ENCODE data around the gene CLBA1. TPM values are rescaled to one million over a fixed set of nuclear protein-coding genes. Genes with fewer than 3 reads are reported as not detected.
"Not testable (repeated sequence)": the region's sequence is repeated elsewhere in the genome, so short reads cannot be mapped to it uniquely, and the experiment has no call there.

CLBA1 gene
- total RNA-seq, 2 experiments from 2014 or later = 0.40 to 0.43 TPM

DNA sequence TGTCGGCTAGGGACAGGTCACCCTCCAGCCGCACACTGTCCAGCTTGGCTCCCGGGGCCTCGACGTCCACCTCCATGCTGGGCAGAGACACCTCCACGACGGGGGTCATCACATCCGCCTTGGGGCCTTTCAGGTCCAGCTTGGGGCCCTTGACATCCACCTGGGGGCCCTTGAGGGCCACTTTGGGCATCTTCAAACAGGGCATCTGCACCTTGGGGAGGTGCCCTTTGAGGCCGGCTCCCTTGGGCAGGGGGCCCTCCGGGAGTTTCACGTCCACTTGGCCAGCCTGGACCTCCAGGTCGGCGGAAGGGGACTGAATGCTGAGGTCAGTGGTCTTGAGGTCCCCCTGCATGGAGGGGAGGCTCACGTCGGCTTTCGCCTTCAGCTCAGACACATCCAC lies 43.0 kb upstream of the CLBA1 start:
- no peak overlapping the region for H3K27ac Mint-ChIP-seq
- H3K36me3 Mint-ChIP-seq (ENCODE audit: low read depth) = no peaks in the 10 kb centered on the region
- no peak for DNase-seq
- CTCF ChIA-PET = no interaction called here
- H3K4me1 Mint-ChIP-seq (ENCODE audit: low read depth) = no peaks in the 10 kb centered on the region
- no peak overlapping the region for H3K4me3 Mint-ChIP-seq
- intact Hi-C loops (cut with micrococcal nuclease) = no loop called here
- no peaks in the 10 kb centered on the region for H3K9me3 Mint-ChIP-seq
- peaks cover 10% of the 10 kb centered on the region for H3K27me3 Mint-ChIP-seq (ENCODE audit: low read depth)

DNA sequence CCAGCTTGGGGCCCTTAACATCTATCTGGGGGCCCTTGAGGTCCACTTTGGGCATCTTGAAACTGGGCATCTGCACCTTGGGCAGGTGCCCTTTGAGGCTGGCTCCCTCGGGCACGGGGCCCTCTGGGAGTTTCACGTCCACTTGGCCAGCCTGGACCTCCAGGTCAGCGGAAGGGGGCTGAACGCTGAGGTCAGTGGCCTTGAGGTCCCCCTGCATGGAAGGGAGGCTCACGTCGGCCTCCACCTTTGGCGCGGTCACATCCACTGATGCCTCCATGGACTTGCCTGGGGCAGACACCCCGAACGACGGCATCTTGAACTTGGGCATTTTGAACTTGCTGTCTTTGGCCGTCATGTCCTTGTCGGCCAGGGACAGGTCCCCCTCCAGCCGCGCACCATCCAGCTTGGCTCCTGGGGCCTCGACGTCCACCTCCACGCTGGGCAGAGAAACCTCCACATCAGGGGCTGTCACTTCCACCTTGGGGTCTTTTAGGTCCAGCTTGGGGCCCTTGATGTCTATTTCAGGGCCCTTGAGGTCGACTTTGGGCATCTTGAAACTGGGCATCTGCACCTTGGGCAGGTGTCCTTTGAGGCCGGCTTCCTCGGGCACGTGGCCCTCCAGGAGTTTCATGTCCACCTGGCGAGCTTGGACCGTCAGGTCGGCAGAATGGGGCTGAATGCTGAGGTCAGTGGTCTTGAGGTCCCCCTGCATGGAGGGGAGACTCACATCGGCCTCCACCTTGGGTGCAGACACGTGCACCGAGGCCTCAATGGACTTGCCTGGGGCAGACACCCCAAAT lies 42.2 kb upstream of the CLBA1 start:
- H3K9me3 Mint-ChIP-seq; H3K4me1 Mint-ChIP-seq (ENCODE audit: low read depth); intact Hi-C loops (cut with micrococcal nuclease); H3K27me3 Mint-ChIP-seq (ENCODE audit: low read depth); H3K36me3 Mint-ChIP-seq (ENCODE audit: low read depth); CTCF ChIA-PET; DNase-seq; H3K4me3 Mint-ChIP-seq; H3K27ac Mint-ChIP-seq: not testable (repeated sequence)

DNA sequence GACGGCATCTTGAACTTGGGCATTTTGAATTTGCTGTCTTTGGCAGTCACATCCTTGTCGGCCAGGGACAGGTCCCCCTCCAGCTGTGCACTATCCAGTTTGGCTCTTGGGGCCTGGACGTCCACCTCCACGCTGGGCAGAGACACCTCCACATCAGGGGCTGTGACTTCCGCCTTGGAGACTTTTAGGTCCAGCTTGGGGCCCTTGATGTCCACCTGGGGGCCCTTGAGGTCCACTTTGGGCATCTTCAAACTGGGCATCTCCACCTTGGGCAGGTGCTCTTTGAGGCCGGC lies 41.6 kb upstream of the CLBA1 start:
- H3K9me3 Mint-ChIP-seq; CTCF ChIA-PET; H3K27ac Mint-ChIP-seq; DNase-seq; H3K4me1 Mint-ChIP-seq (ENCODE audit: low read depth); H3K36me3 Mint-ChIP-seq (ENCODE audit: low read depth); intact Hi-C loops (cut with micrococcal nuclease); H3K27me3 Mint-ChIP-seq (ENCODE audit: low read depth); H3K4me3 Mint-ChIP-seq: not testable (repeated sequence)

DNA sequence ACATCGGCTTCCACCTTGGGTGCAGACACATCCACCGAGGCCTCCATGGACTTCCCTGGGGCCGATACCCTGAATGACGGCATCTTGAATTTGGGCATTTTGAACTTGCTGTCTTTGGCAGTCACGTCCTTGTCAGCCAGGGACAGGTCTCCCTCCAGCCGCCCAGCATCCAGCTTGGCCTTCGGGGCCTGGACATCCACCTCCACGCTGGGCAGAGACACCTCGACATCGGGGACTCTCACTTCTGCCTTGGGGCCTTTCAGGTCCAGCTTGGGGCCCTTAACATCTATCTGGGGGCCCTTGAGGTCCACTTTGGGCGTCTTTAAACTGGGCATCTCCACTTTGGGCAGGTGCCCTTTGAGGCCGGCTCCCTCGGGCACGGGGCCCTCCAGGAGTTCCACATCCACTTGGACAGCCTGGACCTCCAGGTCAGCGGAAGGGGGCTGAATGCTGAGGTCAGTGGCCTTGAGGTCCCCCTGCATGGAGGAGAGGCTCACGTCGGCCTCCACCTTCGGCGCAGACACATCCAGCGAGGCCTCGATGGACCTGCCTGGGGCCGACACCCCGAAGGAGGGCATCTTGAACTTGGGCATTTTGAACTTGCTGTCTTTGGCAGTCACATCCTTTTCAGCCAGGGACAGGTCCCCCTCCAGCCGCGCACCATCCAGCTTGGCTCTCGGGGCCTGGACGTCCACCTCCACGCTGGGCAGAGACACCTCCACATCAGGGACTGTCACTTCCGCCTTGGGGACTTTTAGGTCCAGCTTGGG lies 41.0 kb upstream of the CLBA1 start:
- intact Hi-C loops (cut with micrococcal nuclease); CTCF ChIA-PET; H3K9me3 Mint-ChIP-seq; DNase-seq; H3K27ac Mint-ChIP-seq; H3K4me1 Mint-ChIP-seq (ENCODE audit: low read depth); H3K4me3 Mint-ChIP-seq; H3K36me3 Mint-ChIP-seq (ENCODE audit: low read depth); H3K27me3 Mint-ChIP-seq (ENCODE audit: low read depth): not testable (repeated sequence)

DNA sequence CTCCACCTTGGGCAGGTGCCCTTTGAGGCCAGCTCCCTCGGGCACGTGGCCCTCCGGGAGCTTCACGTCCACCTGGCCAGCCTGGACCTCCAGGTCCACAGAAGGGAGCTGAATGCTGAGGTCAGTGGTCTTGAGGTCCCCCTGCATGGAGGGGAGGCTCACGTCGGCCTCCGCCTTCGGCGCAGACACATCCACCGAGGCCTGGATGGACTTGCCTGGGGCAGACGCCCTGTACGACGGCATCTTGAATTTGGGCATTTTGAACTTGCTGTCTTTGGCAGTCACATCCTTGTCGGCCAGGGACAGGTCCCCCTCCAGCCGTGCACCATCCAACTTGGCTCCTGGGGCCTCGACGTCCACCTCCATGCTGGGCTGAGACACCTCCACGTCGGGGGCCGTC lies 40.3 kb upstream of the CLBA1 start:
- intact Hi-C loops (cut with micrococcal nuclease); H3K9me3 Mint-ChIP-seq; DNase-seq; H3K27me3 Mint-ChIP-seq (ENCODE audit: low read depth); H3K4me3 Mint-ChIP-seq; H3K4me1 Mint-ChIP-seq (ENCODE audit: low read depth); CTCF ChIA-PET; H3K27ac Mint-ChIP-seq; H3K36me3 Mint-ChIP-seq (ENCODE audit: low read depth): not testable (repeated sequence)

DNA sequence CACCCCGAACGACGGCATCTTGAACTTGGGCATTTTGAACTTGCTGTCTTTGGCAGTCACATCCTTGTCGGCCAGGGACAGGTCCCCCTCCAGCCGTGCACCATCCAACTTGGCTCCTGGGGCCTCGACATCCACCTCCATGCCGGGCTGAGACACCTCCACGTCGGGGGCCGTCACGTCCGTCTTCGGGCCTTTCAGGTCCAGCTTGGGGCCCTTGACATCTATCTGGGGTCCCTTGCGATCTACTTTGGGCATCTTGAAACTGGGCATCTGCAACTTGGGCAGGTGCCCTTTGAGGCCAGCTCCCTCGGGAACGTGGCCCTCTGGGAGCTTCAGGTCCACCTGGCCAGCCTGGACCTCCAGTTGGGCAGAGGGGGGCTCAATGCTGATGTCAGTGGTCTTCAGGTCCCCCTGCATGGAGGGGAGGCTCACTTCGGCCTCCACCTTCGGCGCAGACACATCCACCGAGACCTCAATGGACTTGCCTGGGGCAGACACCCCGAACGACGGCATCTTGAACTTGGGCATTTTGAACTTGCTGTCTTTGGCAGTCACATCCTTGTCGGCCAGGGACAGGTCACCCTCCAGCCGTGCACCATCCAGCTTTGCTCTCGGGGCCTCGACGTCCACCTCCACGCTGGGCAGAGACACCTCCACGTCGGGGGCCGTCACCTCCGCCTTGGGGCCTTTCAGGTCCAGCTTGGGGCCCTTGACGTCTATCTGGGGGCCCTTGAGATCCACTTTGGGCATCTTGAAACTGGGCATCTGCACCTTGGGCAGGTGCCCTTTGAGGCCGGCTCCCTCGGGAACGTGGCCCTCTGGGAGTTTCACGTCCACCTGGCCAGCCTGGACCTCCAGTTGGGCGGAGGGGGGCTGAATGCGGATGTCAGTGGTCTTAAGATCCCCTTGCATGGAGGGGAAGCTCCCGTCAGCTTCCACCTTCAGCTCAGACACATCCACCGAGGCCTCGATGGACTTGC lies 39.3 kb upstream of the CLBA1 start:
- H3K4me1 Mint-ChIP-seq (ENCODE audit: low read depth); H3K36me3 Mint-ChIP-seq (ENCODE audit: low read depth); CTCF ChIA-PET; H3K27me3 Mint-ChIP-seq (ENCODE audit: low read depth); H3K27ac Mint-ChIP-seq; H3K9me3 Mint-ChIP-seq; H3K4me3 Mint-ChIP-seq; DNase-seq; intact Hi-C loops (cut with micrococcal nuclease): not testable (repeated sequence)

DNA sequence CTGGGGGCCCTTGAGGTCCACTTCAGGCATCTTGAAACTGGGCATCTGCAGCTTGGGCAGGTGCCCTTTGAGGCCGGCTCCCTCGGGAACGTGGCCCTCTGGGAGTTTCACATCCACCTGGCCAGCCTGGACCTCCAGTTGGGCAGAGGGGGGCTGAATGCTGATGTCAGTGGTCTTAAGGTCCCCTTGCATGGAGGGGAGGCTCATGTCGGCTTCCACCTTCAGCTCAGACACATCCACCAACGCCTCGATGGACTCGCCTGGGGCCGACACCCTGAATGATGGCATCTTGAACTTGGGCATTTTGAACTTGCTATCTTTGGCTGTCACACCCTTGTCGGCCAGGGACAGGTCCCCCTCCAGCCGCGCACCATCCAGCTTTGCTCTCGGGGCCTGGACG lies 38.4 kb upstream of the CLBA1 start:
- H3K4me3 Mint-ChIP-seq; DNase-seq; H3K27me3 Mint-ChIP-seq (ENCODE audit: low read depth); H3K27ac Mint-ChIP-seq; H3K4me1 Mint-ChIP-seq (ENCODE audit: low read depth); H3K9me3 Mint-ChIP-seq; CTCF ChIA-PET; H3K36me3 Mint-ChIP-seq (ENCODE audit: low read depth); intact Hi-C loops (cut with micrococcal nuclease): not testable (repeated sequence)

DNA sequence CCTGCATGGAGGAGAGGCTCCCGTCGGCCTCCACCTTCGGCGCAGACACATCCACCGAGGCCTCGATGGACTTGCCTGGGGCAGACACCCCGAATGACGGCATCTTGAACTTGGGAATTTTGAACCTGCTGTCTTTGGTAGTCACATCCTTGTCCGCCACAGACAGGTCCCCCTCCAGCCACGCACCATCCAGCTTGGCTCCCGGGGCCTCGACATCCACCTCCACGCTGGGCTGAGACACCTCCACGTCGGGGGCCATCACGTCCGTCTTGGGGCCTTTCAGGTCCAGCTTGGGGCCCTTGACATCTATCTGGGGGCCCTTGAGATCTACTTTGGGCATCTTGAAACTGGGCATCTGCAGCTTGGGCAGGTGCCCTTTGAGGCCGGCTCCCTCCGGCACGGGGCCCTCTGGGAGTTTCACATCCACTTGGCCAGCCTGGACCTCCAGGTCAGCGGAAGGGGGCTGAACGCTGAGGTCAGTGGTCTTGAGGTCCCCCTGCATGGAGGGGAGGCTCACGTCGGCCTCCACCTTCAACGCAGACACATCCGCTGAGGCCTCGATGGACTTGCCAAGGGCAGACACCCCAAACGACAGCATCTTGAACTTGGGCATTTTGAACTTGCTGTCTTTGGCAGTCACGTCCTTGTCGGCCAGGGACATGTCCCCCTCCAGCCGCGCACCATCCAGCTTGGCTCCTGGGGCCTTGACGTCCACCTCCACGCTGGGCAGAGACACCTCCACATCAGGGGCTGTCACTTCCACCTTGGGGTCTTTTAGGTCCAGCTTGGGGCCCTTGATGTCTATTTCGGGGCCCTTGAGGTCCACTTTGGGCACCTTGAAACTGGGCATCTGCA lies 37.5 kb upstream of the CLBA1 start:
- H3K4me3 Mint-ChIP-seq, CTCF ChIA-PET: not testable (repeated sequence)

DNA sequence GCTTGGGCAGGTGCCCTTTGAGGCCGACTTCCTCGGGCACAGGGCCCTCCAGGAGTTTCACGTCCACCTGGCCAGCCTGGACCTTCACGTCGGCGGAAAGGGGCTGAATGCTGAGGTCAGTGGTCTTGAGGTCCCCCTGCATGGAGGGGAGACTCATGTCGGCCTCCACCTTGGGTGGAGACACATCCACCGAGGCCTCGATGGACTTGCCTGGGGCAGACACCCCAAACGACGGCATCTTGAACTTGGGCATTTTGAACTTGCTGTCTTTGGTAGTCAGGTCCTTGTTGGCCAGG lies 36.9 kb upstream of the CLBA1 start:
- no peak overlapping the region for H3K4me3 Mint-ChIP-seq
- no peaks in the 10 kb centered on the region for H3K36me3 Mint-ChIP-seq (ENCODE audit: low read depth)
- intact Hi-C loops (cut with micrococcal nuclease) = no loop called here
- CTCF ChIA-PET = no interaction called here
- no peaks in the 10 kb centered on the region for H3K9me3 Mint-ChIP-seq
- no peaks in the 10 kb centered on the region for H3K27me3 Mint-ChIP-seq (ENCODE audit: low read depth)
- no peak for DNase-seq
- no peaks in the 10 kb centered on the region for H3K4me1 Mint-ChIP-seq (ENCODE audit: low read depth)
- no peak overlapping the region for H3K27ac Mint-ChIP-seq

More for the DNA sequence above, 37.5 kb upstream of the CLBA1 start:
- intact Hi-C loops (cut with micrococcal nuclease); H3K27me3 Mint-ChIP-seq (ENCODE audit: low read depth); H3K27ac Mint-ChIP-seq; DNase-seq; H3K36me3 Mint-ChIP-seq (ENCODE audit: low read depth); H3K4me1 Mint-ChIP-seq (ENCODE audit: low read depth); H3K9me3 Mint-ChIP-seq: not testable (repeated sequence)

DNA sequence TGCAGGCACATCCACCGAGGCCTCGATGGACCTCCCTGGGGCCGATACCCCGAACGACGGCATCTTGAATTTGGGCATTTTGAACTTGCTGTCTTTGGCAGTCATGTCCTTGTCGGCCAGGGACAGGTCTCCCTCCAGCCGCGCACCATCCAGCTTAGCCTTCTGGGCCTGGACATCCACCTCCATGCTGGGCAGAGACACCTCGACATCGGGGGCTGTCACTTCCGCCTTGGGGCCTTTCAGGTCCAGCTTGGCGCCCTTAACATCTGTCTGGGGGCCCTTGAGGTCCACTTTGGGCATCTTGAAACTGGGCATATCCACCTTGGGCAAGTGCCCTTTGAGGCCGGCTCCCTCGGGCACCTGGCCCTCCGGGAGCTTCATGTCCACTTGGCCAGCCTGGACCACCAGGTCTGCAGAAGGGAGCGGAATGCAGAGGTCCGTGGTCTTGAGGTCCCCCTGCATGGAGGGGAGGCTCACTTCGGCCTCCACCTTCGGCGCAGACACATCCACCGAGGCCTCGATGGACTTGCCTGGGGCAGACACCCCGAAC lies 36.1 kb upstream of the CLBA1 start:
- CTCF ChIA-PET; intact Hi-C loops (cut with micrococcal nuclease); H3K27me3 Mint-ChIP-seq (ENCODE audit: low read depth); H3K4me3 Mint-ChIP-seq; H3K27ac Mint-ChIP-seq; H3K4me1 Mint-ChIP-seq (ENCODE audit: low read depth); DNase-seq; H3K9me3 Mint-ChIP-seq; H3K36me3 Mint-ChIP-seq (ENCODE audit: low read depth): not testable (repeated sequence)

DNA sequence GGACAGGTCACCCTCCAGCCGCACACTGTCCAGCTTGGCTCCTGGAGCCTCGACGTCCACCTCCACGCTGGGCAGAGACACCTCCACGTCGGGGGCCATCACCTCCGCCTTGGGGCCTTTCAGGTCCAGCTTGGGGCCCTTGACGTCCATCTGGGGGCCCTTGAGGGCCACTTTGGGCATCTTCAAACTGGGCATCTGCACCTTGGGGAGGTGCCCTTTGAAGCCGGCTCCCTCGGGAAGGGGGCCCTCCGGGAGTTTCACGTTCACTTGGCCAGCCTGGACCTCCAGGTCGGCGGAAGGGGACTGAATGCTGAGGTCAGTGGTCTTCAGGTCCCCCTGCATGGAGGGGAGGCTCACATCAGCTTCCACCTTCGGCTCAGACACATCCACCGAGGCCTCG lies 35.6 kb upstream of the CLBA1 start:
- Mint-ChIP-seq H3K27ac (no peak overlapping the region), H3K9me3 (no peaks in the 10 kb centered on the region), H3K27me3 (ENCODE audit: low read depth) (no peaks in the 10 kb centered on the region), H3K4me3 (no peak overlapping the region), H3K36me3 (ENCODE audit: low read depth) (no peaks in the 10 kb centered on the region), H3K4me1 (ENCODE audit: low read depth) (no peaks in the 10 kb centered on the region)
- CTCF ChIA-PET = no interaction called here
- no peak for DNase-seq
- intact Hi-C loops (cut with micrococcal nuclease) = no loop called here

DNA sequence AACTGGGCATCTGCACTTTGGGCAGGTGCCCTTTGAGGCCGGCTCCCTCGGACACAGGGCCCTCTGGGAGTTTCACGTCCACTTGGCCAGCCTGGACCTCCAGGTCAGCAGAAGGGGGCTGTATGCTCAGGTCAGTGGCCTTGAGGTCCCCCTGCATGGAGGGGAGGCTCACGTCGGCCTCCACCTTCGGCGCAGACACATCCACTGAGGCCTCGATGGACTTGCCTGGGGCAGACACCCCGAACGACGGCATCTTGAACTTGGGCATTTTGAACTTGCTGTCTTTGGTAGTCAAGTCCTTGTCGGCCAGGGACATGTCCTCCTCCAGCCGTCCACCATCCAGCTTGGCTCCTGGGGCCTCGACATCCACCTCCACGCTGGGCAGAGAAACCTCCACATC lies 34.9 kb upstream of the CLBA1 start:
- CTCF ChIA-PET; H3K4me1 Mint-ChIP-seq (ENCODE audit: low read depth); H3K27me3 Mint-ChIP-seq (ENCODE audit: low read depth); DNase-seq; H3K27ac Mint-ChIP-seq; H3K36me3 Mint-ChIP-seq (ENCODE audit: low read depth); H3K9me3 Mint-ChIP-seq; H3K4me3 Mint-ChIP-seq; intact Hi-C loops (cut with micrococcal nuclease): not testable (repeated sequence)

Measured in activated naive CD4-positive, alpha-beta T cell treated with anti-CD3 and anti-CD28 coated beads for 36 hours (primary cell).